NCI-H146 treated with DMSO at 0.1 percent for 48 hours (cell line): ENCODE results near the gene SQOR.

ENCODE experiments used
- DNase-seq: peaks from one replicate; lab custom pipeline; 2025; ENCODE audit not compliant: unreplicated experiment; lab: John Stamatoyannopoulos, UW

The SQOR gene

DNA sequence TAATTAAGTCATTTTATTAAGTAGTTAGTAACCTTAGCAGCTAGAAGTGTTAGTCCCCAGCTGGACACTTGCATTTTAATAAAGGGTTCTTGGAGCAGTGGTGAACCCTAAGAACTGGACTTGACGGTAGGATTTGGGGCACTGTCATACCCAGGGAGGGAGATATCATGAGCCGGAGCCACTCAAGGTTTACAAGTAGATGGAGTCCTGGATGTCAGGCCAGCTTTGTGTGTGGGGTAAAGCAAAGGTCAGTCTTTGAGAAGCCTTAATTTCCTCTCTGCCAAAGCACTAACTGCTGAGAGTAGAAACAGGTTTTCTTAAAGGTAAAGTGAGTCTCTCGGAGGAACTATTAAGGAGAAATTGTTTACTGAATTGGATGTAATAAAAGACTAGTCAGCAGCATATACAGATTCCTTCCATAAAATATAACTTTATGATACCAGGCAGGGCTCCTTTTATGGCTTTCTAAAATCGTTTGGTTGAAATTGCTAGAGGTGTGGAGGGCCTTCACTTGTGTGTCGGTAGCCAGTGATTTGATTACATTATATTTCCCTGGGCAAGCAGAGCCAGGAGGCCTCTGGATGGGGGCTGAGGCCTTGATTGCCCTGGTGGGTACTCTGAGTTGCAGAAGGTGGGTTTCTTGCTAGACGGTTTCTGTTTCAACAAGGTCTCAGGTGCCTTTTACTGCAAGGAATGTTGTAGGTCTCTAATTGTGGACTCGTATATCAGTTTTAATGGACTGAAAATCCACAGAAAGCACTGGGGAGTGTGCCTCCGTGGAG lies 23.1 kb downstream of the SQOR start:
- DNase-seq = no peak

DNA sequence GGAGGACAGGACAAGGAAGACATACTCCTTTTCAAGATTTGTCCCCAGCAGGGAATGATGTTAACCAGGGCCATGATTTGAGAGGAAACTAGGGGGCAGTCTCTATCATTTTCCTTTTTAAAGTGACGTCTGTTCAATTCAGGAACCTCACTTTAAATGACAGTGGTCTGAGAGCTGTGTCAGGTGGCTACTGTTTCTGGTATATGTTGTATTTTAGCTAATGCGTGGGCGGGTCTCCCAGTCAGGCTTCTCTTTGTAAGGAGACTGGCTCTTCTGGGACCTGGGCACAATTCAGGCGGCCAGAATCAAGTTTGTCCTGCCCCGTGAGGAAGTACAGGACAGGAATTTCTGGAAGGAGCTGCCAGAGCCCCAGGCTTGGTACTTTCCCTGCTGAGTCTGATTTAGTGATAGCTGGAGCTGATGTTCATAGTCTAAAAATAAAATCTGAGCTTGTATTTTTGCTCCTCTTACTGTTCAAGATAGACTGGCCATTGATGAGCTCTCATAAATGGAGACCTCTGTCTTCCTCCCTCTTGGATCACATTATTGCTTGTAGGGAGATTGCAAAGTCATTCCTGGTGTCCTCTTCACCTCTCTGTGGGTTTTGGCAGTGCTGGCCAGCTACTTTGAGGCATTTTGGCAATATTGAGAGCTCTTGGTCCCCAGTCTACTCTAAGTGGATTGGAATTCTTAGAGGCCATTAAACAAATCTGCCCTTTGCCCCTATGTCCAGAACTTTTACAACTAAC lies 25.6 kb downstream of the SQOR start:
- DNase-seq = no peak

DNA sequence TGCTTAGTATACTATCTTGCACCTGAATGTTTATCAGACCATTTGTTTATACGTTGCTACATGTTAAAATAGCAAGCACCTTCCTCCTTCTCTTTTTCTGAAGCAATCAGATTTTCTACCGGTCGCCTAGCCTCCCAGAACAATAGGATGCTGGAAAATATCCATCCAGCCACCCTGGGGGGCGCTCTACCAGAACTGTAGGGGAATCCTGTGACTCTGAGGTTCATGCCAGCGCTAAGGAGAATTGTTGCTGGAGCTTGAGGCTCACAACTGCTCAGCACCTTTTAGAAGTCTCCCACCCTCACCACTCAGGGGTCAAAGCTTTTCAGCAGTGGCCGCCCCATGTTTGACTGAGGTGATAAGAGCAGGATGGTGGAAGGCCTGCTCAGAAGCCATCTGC lies 27.5 kb downstream of the SQOR start:
- no peak for DNase-seq

DNA sequence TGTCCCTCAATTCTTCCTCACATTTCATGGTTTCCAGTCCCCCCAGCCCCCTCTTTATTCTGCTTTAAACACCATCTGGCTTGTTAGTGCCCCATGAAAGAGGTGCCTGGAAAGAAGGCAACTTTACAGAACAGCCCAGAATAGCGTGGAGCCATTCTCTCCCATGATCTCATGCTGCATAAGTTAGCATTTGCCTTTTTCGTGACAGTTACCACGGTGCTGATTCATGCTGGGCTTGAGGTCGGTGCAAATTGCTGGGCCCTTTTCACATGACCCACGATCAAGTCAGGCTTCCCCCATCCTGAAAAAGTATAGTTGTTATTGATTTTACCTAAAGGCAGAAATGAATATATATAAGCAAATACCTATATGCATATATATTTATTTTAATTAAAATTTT lies 29.6 kb downstream of the SQOR start:
- DNase-seq = no peak

DNA sequence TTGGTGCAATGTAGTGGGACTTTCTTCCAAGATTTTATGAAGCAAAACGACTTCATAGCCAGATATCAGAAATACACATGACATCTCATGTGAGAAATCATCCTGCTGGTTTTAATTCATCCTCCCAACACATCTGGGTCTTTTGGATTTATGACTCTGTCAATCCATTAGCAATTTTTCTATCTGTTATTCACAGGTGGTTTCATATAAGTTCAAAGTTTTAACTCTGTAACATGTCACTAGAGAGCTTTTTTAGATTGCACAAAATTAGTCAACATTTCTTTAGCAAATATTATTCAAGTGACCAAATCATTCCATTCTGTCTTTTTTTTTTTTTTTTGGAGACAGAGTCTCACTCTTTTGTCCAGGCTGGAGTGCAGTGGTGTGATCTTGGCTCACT lies 30.4 kb downstream of the SQOR start:
- no peak for DNase-seq

DNA sequence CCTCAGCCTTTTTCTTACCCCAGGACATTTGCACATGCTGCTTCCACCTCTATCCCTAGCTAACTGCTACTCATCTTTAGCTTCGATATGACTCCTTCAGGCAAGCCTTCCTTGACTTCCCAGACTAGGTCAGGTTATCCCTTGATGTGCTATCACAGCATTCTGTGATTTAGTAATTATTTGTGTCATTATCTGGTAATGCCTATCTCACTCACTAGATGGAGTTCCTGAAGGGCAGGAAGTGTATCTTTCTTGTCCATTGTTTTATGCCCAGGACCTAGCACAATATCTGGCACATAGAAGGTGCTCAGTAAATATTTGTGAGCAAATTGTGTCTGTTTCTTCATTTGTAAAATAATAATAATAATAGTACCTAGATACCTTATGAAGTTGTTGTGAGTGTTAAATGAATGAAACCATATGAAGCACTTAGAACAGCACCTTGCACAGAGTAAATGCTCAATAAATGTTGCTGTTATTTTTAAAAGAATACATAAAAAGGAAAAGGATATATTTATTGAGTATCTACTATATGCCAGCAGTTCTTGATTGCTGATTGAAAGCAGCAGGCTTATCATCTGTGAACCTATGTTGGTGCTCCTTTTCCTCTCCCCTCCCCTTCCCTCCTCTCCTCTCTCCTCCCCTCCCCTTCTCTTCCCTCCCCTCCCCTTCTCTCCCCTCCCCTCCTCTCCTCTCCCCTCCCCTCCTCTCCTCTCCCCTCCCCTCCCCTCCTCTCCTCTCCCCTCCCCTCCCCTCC lies 31.5 kb downstream of the SQOR start:
- no peak for DNase-seq

DNA sequence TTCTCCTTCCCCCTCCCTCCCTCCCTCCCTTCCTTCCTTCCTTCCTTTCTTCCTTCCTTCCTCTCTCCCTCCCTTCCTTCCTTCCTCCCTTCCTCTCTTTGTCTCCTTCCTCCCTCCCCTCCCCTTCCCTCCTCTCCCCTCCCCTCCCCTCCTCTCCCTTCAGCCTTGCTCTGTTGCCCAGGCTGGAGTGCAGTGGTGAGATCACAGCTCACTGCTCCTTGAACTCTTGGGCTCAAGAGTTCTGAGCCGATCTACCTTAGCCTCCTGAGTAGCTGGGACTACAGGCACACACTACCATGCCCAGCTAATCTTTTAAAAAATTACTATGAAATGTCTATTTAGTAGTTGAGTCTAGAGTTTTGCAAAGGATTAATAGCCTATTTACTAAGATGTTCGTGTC lies 32.2 kb downstream of the SQOR start:
- no peak for DNase-seq

DNA sequence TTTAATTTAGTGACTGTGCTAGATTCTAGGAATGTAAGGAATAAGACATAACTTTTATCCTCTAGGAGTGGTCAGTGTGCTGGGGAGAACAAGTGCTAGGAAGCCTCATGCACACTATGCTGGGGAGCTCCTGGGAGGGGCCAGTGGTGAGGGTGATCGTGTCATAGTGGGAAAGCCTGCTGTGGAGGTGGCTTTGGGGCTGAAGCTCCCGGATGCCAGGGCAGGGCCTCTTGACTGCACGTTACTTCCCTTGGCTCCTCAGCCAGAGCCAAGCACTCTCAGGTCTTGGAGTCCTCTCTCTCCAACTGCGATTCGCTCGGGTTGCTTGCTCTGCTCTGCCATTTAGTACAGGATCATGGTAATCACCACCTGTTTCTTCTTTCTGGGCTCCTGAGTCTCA lies 33.6 kb downstream of the SQOR start:
- DNase-seq = no peak

DNA sequence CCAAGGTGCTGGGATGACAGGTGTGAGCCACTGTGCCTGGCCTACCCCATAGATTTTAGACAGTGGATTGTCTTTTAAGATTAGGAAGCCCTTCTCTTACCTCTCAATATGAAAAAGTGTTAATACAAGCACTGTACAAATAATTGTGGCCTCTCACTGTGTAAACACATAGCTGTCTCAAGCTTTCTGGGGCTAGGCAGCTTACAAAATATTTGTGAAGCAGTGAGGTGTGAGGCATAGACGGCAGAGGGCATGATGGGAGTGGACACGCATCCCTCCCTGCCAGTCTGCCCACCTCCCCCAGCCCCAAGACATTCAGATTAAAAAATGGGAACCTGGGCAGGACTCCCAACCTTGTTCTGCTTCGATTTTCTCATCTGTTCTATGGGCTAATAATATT lies 34.6 kb downstream of the SQOR start:
- DNase-seq = no peak

DNA sequence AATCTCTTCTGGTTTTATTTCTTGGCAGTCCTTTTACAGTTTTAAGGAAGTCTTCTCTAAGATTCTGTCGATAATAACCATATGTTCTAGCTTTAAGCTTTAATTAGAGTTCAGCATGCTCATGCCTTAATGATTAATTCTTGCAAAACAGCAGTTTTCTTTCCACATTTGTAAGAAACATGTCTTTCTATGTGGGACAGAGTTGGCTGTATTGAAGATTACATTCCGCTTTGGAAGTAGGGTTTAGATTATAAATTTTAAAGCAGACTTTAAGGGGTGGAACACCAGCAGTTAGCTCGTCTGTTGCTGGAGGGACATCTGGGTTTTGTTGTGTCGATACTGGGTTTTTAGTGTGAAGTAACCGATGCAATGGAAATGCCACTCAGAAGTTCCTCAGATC lies 35.3 kb downstream of the SQOR start:
- no peak for DNase-seq

DNA sequence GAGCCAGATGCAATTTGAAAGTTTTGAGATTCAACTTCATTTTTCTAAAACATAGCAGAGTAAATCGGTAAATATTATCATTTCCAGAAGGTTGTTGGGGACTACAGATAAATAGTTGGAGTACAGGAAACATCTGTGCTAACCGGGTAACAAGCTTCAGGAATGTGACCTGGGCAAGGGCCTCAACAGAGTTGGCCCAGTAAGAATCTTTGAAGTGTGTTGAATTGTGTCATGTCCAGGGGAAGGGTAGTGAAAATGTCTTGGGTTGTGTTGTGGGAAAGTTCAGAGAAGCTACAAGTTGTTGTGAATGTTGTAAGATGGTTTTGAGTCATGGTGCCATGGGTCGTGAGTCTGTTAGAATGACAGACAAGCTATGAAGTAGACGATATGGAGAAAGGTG lies 35.7 kb downstream of the SQOR start:
- DNase-seq = no peak

DNA sequence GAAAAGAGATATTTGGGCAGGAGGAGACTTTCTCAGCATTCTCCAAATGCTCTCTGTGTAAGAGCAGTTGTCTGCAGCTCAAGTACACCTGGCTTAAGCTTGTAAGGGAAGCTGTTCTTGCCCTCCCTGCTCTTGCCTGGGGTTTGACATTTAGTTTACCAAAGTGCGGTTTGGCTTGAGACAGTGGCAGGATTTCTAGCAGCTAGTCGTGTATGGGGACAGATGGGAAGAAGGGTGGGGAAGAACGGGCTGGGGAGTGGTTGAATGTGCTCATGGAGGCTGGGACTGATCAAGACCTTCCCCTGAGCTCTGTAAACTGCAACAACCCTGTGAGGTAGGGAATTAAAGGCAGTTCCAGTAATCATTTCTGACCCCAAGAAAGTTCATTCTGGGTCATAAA lies 39.8 kb downstream of the SQOR start:
- DNase-seq = no peak

DNA sequence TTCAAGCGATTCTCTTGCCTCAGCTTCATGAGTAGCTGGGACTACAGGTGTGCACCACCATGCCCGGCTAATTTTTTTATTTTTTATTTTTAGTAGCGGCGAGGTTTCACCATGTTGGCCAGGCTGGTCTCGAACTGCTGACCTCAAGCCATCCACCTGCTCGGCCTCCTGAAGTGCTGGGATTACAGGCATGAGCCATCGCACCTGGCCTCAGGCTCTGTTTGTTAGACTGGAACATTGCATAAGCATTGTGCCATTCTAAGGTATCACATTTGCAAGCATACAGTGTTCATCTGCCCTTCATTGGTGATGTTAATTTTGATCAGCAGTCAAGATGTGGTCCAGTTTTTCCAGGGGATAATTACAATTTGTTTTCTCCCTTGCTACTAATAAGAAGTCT lies 43.0 kb downstream of the SQOR start:
- DNase-seq = no peak

DNA sequence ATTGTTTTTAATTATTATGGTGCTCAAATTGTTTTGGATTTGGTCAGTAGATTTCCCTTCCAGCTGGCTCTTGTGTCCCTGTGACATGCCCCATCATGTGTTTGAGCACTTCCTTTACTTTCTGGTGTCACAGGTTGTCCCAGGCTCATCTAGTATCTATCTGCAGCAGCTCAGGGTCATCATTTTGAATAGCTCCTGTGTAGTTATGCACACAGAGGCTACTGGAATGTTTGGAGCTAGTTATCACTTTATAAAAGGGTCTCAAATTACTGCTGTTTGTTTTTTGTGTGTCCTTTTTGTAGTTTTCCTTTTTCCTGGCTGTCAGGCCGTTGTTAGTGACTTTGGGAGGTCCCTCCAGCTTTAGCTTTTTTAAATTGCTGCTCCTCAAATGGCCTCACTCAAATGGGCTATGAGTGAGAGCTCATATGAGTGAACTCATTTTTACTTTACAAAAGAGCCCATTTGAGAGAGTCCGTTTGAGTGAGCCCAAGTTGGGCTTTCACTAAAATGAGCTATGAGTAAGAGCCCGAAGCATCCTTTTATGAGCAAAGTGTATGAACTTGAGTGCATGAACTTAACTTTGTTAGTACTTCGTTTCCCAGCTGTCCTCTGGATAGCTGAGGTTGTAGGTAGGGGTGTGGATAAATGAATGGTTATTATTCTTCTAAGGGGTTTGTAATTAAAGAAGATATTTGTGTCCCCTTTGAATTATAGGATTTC lies 43.8 kb downstream of the SQOR start:
- no peak for DNase-seq

DNA sequence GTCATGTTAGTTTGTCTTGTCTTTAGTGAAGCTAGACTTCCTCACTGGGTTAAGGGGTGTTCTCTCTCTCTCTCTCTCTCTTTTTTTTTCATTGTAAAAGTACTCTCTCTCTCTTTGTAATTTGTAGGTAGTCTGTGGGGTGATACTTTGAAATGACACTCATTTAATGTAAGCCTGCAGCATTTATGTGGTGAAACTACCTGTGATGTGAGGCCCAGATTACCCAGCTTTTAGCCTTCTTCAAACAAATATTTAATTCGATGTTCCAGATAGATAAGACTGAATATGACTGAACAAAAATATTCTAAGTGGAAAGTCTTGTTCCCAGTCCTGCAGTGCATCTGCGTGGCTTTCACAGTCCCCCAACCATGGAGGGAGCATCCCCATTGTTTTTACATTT lies 49.7 kb downstream of the SQOR start:
- no peak for DNase-seq

DNA sequence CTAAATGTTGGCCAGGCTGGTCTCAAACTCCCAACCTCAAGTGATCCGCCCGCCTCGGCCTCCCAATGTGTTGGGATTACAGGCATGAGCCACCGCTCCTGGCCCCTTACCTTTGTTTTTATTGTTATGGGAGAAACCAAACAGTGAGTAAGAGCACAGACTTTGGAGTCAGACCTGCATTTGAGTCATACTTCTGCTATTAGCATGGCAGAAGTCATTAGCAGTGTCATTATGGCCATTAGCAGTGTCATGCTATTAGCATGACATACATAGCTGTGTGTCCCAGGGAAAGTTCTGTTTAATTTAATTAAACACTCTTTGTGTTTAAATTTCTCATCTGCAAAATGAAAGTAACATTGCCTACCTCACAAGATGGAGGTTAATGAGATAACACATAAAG lies 54.8 kb downstream of the SQOR start:
- DNase-seq = no peak

DNA sequence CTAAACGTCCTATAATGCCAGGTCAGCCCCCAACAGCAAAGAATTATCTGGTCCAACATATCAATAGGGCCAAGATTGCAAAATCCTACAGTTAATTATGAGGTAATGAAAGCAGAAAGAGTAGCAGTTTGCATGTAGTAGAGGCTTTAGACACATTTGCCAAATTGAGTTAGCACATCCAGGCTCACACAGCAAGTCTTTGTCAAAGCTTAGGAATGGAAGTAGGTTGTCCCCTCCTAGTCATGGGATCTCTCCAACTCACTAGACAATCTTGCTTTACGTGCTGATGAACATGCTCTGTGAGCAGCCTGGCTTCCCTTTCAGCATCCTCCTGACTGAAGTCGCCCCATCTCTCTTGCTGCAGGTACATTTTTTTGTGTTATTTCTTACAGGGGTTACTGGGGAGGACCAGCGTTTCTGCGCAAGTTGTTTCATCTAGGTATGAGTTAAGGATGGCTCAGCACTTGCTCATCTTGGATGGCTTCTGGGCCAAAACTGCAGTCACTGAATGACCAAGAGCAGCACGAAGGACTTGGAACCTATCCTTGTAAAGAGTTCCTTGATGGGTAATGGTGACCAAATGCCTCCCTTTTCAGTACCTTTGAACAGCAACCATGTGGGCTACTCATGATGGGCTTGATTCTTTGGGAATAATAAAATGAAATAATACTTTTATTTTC lies 55.9 kb downstream of the SQOR start:
- DNase-seq = no peak

DNA sequence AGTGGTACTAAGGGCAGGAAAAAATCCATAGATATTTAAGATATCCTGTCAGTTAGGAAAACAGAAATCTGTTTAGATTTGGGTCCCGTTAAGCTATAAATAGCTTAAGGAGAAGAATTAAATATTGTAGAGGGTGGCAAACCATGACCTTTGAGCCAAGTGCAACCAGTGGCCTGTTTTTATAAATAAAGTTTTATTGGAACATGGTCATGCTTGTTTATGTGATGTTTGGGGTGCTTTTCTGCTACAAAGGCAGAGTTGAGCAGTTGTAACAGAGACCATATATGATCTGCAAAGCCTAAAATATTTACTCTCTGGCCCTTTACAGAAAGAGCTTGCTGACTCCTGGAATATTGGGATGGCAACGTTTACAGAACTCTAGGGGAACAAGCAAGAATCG lies 66.3 kb downstream of the SQOR start:
- no peak for DNase-seq

DNA sequence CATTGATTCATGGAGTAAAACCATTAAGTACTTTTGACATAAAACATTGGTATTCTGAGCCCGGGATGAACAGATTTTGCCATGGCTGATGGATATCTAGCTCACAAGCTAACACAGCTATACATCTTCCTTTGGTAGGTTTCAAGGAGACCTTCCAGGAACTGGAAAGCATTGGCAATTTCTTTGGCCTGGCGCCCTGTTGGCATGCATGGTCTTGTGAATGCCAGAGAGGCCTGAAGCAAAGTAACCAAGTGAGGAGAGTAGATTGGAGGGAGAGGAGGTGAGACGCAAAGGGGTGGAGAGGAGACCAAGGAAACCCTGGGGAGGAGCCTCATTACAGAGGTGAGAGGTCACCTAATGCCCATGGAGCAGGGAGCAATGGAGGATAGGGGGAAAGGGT lies 67.2 kb downstream of the SQOR start:
- no peak for DNase-seq

DNA sequence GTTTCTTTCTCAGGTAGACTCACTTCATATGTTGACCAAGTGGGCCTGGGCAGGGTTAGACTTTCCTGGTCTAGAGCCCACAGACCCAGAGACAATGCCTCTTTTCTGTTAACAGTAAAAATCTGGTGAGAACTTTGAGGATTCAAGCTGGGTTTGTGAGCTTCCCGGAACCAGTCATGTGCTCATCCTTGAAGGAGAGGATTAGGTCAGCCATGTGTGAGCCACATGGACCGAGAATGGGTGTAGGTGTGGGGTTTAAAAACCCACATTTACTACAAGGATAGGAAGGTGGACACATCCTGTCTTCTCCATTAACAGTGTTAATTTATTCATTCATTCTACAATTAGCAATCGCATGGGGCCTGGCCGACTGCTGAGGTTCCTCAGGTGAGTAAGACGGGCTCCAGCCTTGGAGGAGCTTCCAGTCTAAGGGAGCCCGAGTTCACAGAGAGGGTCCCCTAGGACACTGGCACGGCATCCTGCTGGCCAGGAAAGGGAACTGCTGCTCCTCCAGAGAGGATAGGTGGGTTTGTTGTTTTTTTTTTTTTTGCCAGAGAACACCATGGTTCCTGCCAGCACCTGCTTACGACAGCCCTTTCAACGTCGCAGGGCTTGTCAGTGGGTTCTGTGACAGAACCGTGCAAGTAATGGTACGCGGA lies 69.0 kb downstream of the SQOR start:
- no peak for DNase-seq
